Endometrial microvascular endothelial cells (primary cell): ENCODE data around the gene CHM. TPM values are rescaled to one million over a fixed set of nuclear protein-coding genes. Genes with fewer than 3 reads are reported as not detected.

Experiments
- total RNA-seq: library from RNA; depleted of rRNA; stranded (reverse); fragments of >200 nt; gene quantifications from one replicate; pipeline ENCODE4 v1.2.3, GENCODE V29; 2015; ENCODE audit errors: inconsistent ontology term

The CHM gene
- total RNA-seq, 1 donor from 2014 or later, result 16.1 TPM

Other genes starting within 250 kb of the CHM start
- gene DACH2, start 100.9 kb upstream of the CHM start, total RNA-seq, result not detected